SJSA1 (cell line): ENCODE results near the gene SPATA31C1. TPM values are rescaled to one million over a fixed set of nuclear protein-coding genes. Genes with fewer than 3 reads are reported as not detected.

Experiments used
- DNase-seq, 2 experiments: peaks; one replicate each; pipeline ENCODE4 v3.0.0-alpha.2; 2015 to 2020; ENCODE audit warnings: low spot score in 2 of 2, low read depth in 1 of 2
- H3K27ac ChIP-seq: fragments of 250-450 bp; sonication (Bioruptor Pico); 2 replicates; pipeline ENCODE4 v1.5.1; 2020; ENCODE audit warnings: mild to moderate bottlenecking, moderate library complexity
- H3K27me3 ChIP-seq: fragments of 250-450 bp; sonication (Bioruptor Pico); replicated peaks from 2 replicates; pipeline ENCODE4 v1.5.1; 2020; ENCODE audit warnings: mild to moderate bottlenecking, moderate library complexity
- H3K36me3 ChIP-seq: fragments of 250-450 bp; sonication (Bioruptor Pico); 2 replicates; pipeline ENCODE4 v1.5.1; 2020; ENCODE audit warnings: mild to moderate bottlenecking
- H3K4me1 ChIP-seq: fragments of 250-450 bp; sonication (Bioruptor Pico); replicated peaks from 2 replicates; pipeline ENCODE4 v1.6.1; 2021; ENCODE audit warnings: mild to moderate bottlenecking
- H3K4me3 ChIP-seq: fragments of 250-450 bp; sonication (Bioruptor Pico); 2 replicates; pipeline ENCODE4 v1.5.1; 2020; ENCODE audit warnings: mild to moderate bottlenecking
- H3K9me3 ChIP-seq: fragments of 250-450 bp; sonication (Bioruptor Pico); replicated peaks from 2 replicates; pipeline ENCODE4 v1.5.1; 2020; ENCODE audit warnings: mild to moderate bottlenecking
- total RNA-seq: library from RNA; depleted of rRNA; stranded (reverse); fragments of >200 nt; shearing (Covaris generic); gene quantifications from 2 replicates; pipeline ENCODE4 v1.2.3, GENCODE V29; 2014; rRNA removed

SPATA31C1 gene
- total RNA-seq, 1 experiment from 2014 or later, result not detected

DNA sequence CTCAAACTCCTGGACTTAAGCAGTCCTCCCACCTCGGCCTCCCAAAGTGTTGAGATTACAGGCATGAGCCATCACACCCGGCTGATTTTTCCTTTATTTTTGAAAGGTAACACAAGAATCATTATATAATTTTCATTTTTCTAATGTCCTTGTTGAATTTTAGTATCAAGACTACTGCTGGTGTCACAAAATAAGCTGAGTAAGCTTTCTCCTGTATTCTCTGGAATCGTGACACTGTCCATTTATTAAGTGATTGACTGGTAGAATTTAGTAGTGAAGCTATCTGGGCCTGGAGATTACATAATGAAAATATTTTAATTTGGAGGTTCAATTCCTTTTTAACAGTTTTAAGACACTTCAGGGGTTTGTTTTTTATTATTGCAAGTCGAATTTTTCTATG, 47.1 kb downstream of the SPATA31C1 start:
- H3K36me3 ChIP-seq, result peaks cover 2% of the 10 kb centered on the region; the same call in 1 of the 2 replicates
- DNase-seq, result no peak
- H3K4me1 ChIP-seq, result peaks cover 20% of the 10 kb centered on the region
- no peaks in the 10 kb centered on the region for H3K9me3 ChIP-seq
- H3K27ac ChIP-seq, result no peak overlapping the region
- no peaks in the 10 kb centered on the region for H3K27me3 ChIP-seq
- H3K4me3 ChIP-seq, result no peak overlapping the region

- peaks cover 8% of the 10 kb centered on the region; the same call in 1 of the 2 replicates for H3K4me1 ChIP-seq
- H3K27ac ChIP-seq, result no peak overlapping the region
- H3K9me3 ChIP-seq, result no peaks in the 10 kb centered on the region
- no peak for DNase-seq
- peaks cover 2% of the 10 kb centered on the region; the same call in 1 of the 2 replicates for H3K36me3 ChIP-seq
- H3K4me3 ChIP-seq, result no peak overlapping the region
- H3K27me3 ChIP-seq, result no peaks in the 10 kb centered on the region
Observed at GRCh38 chr9:87968155-87968554, 50.4 kb downstream of the SPATA31C1 start.

- peaks cover 2% of the 10 kb centered on the region; the same call in 1 of the 2 replicates for H3K36me3 ChIP-seq
- H3K4me1 ChIP-seq, result peaks cover 24% of the 10 kb centered on the region
- no peak overlapping the region for H3K4me3 ChIP-seq
- no peak for DNase-seq
- H3K9me3 ChIP-seq, result no peaks in the 10 kb centered on the region
- no peak overlapping the region for H3K27ac ChIP-seq
- H3K27me3 ChIP-seq, result no peaks in the 10 kb centered on the region
Observed at GRCh38 chr9:87970602-87971001, 52.8 kb downstream of the SPATA31C1 start.

DNA sequence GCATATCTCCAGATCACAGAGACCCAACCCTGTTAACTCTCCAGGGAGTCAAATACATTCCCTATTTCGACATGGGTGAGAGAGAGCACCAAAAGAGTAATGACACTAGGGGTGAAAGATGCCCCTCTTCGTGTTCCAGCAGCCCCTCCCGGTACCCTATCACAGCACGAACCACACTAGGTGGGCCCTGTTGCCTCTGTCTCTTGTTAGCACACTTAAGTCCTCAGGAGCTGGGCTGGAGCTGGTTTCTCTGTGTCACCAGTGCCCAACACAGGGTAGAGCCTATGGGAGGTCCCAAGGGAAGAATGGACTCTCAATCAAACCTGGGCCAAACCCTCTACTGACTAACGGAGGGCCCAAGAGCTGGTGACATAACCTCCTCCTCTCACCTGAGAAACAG, 55.4 kb downstream of the SPATA31C1 start:
- no peaks in the 10 kb centered on the region for H3K36me3 ChIP-seq
- H3K27me3 ChIP-seq, result no peaks in the 10 kb centered on the region
- H3K27ac ChIP-seq, result no peak overlapping the region
- no peak overlapping the region for H3K4me3 ChIP-seq
- DNase-seq, result no peak
- H3K9me3 ChIP-seq, result no peaks in the 10 kb centered on the region
- H3K4me1 ChIP-seq, result peaks cover 18% of the 10 kb centered on the region

Other genes starting within 250 kb of the SPATA31C1 start
- gene CTSL, start 191.8 kb upstream of the SPATA31C1 start, total RNA-seq, result 393 and 445 TPM in 2 replicates
- gene SPATA31E1, start 35.1 kb upstream of the SPATA31C1 start, total RNA-seq, result 0.26 TPM in 1 of 2 replicates, not detected in the other
- gene CDK20, start 56.6 kb downstream of the SPATA31C1 start, total RNA-seq, result 3.7 and 9.5 TPM in 2 replicates
- gene SPATA31C2, start 220.5 kb downstream of the SPATA31C1 start, total RNA-seq, result not detected in 2 replicates